ENCODE results near the gene GLI2.

GLI2 gene

DNA sequence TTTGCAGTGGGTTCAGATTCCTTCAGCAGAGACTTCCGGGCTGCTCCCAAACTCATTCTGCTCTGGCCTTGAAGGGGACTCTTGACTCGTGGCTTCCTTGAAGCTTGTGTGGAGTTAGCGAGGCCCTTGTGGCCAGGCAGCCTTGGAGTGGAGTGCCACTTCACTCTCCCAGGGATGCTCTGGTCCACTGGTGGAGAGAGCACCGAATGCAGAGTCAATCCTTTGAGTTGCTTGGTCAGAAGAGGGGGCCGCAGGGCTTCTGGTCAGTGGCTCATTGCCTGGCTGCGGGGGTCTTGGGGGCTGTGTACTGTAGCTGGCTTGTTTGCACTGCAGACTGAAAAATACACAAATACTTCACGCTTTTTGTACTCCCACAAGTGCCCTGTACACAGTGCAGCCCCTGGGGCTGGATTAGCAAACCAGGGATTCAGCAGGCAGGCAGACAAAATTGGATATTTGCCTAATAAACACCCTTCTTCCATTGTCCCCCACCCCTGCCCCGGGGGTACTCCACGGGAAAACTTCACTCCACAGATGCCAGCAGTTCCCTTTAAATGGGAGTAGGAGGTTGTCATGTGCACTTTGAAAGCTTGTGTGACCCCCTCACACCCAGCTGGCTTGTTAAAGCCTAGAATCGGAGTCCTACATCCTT is 3.2 kb downstream of the GLI2 start:
- no peak for DNase-seq

DNA sequence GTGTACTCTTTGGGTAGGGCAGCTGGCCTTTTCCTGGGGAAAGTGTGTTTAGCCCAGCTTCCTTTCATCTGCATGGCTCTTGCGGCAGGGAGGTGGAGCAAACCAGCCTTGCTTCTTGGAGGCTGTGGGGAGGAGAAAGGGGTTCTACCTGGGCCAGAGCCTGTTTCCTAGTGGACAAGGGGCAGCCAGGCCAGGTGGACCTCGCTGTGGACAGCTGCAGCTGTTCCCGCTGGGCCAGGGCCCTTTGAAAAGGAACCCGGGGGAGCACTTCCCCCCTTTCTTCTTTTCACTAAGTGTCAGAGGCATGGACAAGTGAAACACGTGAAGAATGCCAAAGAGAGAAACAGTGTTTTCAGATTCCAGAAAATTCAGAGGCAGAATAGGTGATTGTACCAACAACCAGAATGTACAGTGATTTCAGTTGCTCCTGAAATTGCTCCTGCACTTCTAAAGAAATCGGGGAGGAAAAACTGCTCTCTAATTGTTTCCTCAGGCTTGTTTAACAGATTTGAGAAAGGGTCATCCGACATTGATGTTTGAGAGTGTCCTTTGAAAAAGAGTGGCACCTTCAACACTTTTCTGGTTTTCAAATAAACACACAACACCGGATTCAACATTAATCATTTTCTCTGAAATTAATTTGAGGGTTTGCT is 3.9 kb downstream of the GLI2 start:
- no peak for DNase-seq

DNA sequence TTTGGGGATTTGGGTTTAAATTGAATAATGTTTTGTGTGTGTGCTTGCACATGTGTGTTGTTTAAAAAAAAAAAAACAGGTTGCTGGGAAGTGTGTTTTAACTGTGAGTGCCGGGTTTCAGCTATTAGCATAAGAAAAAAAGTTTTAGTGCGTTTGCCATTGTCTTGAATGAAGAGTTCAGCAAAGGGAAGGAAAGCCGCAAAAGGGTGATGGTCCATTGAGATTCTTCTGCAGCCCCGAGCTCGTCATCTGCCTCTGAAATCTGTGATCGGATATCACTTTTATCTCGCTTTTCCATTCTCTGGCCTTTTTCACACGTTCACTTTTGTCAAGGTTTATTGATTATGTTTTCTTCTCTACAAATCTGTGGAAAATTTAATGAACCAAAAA is 4.7 kb downstream of the GLI2 start:
- no peak for DNase-seq

DNA sequence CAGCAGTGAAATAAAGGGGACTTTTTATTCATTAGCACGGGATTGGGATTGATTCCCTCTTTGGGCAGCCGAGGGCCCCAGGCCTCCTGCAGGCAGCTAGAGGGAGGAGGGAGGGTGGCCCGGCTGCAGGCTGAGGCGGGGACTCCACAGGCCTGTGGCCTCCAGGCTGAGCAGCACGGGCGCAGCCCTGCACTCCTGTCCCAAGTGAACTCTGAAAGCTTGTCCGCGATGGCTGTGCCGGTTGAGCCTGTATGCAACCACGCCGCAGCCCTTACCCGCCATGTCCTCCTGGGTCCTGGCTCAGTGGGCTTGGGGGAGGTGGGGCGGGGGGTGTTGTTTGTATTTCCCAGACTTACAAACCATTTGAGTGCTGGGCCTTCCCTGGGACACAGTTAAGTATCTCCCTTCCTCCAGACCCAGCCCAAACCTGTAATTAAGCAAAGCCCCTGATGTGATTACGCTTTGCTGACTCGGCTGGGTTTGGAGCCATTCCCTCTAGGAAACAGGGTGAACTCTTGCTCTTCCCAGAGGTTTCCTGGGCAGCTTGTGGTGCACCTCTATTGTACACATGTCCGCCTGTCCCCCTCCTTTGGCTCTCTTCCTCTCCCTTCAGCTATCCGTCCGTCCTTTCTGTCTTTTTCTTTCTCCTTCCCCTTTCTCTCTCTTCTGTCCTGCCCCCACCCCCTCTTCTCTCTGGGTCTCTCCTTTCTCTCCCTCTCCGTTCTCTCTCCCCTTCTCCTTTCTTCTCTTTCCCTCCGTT is 5.3 kb downstream of the GLI2 start:
- DNase-seq: no peak

DNA sequence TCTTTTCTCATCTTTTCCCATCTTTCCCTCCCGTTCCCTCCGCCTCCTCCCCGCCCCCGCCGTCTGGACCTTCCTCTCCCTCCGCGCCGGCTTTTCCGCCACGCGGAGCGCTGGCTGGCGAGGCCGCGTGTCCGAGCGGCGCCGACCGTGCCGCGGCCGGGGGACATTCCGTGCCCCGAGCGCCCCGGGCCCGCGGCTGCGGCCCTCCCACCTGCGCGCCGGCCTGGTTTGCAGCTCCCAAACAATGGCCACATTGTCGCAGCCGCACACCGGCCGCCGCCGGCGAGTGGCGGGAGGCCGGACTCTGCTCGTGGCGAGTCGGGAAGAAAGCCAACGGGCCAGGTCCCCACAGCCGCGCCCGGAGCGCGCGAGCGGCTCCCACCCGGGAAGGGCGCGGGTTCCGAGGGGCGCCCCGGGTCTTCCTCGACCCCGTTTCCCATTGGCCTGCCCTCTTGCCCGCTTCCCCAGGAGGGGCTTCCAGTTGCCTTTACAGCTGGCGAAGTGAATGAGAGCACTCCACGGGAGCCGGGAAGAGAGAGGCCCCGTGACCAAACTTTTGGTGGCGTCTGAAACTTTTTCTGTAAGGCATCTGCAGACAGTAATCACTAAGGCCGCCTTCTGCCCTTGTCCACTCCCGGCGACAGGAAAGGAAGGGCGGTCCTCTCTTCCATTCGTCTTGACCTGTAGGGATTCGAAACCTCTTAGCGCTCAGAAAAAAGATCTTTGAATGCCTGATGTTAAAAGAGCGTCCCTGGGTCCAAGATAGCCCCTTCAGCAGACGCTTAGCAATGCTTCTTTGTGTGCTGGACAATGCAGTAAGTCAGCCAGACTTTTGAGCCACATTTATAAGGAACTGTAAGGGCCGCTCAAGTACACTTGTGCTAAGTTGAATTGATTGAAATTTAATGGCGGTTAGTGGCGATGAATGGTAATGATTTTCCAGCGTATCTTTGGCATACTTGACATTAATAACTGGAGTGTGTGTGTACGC is 6.2 kb downstream of the GLI2 start:
- DNase-seq: peak in 1 of 2 experiments; percentile 51

DNA sequence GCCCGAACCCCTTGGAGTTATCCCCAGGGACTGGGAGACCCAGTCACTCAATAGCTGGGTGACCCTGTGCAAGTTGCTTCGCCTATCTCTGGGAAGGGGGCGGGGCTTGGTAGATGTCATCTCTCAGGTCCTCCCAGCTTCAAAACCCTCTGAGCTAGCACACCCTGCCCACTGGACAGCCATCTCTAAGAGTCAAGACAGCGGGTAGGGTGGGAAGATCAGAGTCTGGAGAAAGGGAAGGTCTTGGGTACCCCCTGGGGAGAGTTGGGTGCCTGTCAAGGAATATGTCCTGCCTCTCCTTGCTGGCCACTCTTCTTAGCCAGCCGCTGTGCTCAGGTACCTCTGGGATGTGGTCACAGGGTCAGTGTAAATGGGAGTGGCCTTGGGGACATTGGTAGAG is 8.0 kb downstream of the GLI2 start:
- DNase-seq: no peak

DNA sequence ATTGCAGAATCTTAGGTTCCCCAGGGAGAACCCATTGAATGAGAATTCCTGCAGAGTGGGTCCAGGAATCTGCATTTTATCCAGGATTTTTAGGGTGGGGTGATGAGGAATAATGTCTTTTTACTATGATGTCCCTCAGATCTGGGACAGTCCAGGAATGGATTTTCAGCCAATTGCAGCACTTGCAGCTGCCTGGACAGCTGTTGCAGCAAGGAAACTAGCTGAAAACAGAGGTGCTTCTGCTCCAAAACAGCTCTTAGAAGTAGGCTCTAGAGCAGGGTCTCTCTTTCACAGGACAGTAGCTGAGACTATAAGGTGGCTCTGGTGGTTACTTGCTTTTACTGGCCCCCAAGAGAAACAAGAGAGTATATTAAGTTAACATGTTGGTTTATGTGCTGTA is 9.1 kb downstream of the GLI2 start:
- DNase-seq: no peak

DNA sequence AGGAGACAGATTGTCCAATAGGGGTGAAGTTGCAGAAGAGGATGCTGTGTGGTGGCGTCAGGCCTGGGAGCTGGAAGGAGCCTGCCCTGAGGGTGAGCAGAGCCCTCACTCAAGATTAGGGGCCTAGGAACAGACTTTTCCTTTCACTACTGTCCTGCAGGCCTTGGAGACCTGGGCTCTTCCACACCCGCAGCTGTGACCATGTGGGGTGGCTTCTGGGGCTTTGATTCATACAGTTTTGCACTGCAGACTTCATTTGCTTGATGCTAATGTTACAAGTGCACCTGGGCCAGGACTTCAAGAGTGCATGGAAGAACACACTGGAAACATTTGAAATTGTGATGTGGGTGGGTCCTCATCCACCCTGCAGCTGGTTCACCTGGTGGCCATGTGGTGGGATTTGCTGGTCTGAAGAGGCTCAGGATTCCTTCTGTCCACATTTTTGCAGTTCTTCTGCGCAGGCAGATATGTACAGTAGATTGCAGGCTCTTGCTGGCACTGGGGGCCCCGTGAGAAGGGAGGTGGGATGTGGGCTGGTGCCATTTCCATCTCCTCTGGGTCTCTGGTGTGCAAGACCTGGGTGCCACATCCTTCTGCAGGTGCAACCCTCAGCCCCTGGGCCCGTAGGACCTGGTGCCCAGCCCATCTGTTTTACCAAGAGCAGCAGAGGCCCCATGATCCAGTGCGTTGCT is 9.9 kb downstream of the GLI2 start:
- no peak for DNase-seq

DNA sequence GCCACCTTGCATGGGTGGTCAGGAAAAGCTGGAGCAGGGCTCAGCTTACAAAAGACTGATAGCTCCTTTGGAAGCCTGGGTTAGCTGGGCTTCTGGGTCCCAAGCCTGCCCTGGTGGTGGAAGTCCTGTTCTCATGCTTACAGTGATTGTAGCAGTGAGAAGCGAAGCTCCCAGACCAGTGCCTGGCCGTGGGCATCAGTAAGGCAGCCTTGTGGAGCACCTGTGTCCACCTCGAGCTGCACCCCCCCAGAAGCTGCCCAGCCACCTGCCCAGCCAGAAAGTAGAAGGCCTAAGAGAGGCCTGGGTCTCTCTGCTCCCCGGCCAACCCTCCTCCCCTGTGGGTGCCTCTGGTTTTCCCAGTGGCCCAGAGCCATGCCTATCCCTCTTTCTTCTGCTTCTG is 10.5 kb downstream of the GLI2 start:
- no peak for DNase-seq

DNA sequence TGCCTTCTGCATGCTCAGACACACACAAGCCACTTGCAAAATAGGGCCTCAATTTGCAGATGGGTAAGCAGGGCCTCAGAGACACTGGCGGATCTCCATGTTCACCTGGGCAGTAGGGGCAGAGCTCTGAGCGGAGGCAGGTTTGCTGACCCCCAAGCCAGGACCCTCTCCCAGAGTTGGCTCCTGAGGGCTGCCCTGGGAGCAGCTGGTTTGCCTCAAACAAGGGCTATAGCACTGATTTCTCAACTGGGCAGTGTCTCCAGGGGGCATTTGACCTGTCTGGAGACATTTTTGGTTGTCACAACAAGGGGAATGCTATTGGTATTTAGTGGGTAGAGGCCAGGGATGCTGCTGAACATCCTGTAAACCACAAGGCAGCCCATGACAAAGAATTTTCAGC is 11.6 kb downstream of the GLI2 start:
- no peak for DNase-seq

DNA sequence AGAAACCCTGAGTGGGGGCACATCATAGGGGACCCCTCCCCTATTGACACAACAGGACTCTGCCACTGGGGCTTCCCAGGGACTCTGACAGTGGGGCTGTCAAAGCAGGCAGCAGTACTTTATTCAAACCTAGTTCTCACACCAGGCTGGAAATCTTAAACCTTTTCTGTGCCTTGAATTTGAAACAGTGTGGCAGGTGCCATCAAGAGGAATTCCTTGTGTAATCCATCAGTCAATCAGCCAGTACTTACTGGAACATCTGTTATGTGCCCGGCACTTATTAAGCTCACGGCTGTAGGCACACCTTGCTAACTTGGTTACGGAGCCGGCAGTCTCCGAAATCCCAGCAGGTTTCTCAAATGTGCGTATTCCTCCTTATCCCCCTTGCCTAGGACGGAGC is 12.0 kb downstream of the GLI2 start:
- no peak for DNase-seq

DNA sequence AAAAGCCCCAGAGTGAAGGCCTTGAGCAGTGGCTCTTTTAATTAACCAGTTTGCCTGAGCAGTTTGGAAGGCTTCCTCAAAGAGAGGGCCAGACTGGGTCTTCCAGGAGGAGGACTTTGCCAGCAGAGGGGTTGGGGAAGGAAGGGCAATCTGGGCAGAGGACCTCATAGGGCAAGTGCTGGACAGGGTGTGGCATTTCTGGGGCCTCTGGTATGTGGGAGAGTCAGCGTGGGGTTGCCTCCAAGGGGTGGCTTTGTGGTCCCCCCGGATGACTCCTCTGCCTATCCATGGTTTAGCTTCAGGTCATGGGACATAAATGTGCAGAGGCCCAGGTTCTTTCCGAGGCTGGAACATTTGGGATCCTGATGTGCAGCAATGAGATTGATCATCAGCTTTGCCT is 12.6 kb downstream of the GLI2 start:
- DNase-seq: no peak

DNA sequence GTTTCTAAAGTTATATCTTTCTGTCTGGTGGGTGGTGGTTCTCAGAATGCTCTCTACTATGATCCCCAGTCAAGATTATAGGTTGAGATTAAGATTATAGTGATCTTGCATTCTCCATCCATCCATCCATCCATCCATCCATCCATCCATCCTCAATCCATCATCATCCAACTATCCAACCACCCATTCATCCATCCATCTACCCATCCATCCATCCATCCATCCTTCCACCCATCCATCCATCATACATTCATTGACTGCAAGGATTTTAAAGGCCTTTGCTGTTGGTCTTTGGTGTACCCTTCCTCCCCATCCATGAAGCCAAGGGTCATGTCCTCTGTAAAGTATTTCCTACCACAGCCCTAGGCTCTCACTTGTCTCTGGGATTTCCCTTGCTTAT is 13.1 kb downstream of the GLI2 start:
- DNase-seq: no peak

DNA sequence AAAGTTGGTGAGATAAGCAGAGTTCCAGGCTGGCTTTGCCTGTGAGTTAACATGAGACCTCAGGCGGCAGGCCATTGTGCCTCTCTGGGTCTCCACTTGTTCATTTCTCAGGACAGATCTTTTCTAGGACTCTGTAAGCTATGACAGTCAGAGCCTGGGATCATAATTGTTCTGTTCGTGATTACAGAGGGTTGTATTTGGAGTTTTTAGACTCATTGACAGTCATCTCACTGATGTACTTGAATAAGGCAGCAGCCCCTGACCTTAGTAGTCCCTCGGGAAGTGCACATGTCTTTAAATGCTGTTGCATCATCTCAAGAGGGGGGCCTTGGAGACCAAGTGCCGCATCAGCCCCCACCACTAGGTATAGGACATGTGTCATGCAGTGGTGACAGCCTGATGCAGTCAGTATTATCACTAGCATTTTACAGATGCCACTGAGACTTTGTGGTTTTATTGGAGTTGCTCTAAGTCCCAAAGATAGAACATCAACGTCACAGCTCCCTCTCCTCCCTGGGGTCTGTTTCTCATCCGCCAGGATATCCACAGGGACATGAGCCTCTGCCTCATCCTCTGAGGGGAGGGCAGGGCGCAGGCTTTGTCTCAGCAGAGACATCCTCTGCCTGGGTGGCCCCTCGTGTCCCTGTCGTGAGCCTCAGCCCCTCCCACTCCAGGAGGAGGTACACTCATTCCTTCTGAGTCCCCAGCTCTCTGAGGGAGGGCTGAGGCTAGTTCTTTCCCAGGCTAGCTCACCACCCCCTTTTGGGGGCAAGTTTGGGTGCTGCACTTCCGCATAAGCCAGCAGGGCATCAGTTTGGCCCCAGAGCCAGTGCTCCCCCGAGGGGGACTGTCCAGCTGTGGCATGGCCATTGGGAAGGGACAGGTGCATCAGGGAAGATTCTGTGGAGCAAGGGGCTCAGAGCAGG is 14.1 kb downstream of the GLI2 start:
- no peak for DNase-seq

DNA sequence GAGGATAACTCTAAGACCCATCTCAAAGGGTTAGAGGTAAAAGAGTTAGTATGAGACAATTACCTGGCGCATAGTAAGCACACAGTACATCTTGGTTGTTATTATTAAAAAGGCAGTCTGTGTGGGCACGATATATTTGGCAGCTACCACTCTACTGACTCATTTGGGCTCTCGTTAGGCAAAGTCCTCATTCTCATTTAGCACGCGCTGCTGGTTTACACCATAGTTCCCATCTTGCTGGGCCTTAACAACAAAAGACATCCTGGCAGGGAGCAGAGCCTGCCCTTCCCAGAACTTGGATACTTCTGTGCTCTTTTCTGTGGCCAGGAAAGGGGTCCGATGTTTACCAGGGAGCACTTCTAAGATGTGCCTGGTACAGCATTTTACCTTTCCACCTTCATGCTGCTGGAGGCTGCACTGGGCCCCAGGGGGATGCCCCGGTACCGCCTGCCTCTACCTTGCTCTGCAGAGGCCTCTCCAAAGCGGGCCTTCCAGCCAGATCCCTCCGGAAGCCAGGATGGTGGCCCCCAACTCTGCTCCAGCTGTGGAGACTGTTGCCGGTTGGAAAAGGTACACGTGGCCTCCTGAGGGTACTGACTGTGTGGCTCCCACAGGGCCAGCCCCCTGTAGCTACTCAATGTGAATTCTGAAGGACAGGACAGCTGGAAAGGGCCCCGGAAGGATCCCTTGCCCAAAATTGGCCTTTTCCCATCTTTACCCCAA is 15.0 kb downstream of the GLI2 start:
- DNase-seq: no peak

DNA sequence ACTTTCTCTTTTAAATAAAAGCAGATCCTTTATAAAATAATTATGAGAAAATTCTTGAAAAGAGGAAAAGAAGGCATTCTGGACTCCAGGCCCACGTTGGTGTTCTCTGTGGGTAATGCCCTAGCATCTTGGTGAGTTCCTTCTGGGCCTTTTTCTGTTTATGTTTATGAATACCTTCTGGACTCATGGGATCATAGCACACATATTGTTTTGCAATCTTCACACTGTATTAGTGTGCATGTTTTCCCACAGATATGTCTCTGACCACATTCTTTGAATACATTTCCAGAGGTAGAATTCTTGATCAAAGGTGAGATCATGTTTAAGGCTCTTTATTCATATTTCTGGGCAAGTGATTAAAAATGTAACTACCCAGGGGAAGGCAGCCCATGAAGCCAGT is 15.9 kb downstream of the GLI2 start:
- DNase-seq: no peak

DNA sequence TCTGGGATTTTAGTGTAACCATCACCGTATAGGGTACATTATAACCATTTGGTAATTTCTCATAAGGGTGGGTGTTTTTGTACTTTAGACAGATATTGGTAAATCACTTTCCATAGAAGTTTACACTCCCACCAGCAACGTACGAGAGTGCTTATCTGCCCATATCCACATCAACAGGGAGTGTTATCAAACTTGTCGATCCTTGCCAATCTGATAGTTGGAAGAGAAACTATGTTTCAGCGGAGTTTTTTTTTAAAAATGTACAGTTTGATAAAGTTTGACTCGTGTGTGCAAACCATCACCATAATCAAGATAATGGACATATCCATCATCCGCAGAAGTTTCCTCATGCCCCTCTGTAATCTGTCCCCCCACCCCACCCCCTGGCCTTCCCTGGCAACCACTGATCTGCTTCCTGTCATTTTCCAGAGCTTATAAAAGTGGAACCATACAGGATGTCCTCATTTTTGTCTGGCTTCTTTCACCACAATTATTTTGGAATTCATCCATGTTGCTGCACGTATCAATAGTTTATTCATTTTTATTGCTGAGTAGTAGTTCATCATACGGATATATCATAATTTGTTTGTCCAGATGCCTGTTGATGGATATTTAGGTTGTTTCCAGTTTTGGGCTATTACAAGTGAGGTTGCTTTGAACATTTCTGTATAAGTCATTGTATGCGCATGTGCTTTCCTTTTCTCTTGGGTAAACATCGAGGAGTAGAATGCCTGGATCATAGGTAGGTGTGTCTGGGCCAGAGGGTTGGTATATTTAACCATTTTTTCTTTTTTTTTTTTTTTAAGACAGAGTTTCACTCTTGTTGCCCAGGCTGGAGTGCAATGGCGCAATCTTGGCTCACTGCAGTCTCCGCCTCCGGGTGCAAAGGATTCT is 18.6 kb downstream of the GLI2 start:
- DNase-seq: no peak

DNA sequence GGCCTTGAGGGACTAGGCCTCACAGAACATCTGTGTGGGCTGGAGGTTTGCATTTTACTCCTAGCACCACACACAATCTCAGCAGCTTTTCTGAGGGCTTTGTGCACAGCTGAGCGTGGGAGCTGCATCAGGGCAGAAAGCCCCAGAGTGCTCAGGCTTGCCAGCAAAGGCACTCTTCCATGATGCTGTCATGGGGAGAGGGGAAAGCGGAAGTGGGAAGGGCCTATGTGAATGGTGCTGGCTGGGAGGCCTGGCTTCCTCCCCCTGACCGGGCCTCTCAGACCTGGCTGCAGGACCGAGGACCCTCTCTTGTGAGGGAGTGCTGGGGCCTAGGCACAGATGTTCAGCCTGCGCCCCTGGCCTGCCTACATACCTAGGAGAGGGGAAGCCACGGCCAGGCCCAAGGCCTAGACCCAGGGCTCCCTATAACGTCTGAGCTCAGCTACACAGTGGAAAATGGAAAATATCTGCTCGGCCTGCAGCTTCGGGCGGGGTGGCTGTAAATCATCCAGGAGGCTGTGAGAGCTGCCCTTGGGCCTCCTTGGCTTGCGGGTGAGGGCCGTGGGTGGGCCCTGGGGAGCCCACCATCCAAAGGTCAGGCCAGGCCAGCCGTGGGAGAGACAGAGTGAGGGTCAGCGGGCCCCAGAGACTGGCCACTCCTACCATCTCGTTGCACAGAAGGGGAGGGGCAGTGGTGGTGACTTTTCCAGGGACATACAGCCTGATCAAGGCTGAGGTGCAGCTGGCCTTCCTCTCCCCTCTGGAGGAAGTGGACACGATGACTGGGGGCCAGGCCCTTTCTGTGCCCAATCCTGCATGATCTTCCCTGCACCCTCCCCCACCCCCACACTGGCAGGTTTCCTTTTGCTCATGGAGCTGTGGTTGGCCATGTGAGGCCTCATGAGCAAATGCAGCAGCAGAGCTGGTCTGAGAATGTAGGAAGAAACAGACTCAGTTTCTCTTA is 22.8 kb downstream of the GLI2 start:
- no peak for DNase-seq
